NCI-H82 treated with DMSO at 0.1 percent for 48 hours (cell line): ENCODE results near the gene RIMKLA.
A peak's percentile ranks its signal among the peaks of the same experiment; 100 is the strongest.

Experiments used
- DNase-seq: peaks from one replicate; lab custom pipeline; 2025; ENCODE audit not compliant: unreplicated experiment; lab: John Stamatoyannopoulos, UW

Gene RIMKLA

GRCh38 chr1:42424201-42424600 lies 43.6 kb downstream of the RIMKLA start:
- no peak for DNase-seq

GRCh38 chr1:42427240-42427639 lies 46.6 kb downstream of the RIMKLA start:
- DNase-seq: no peak

GRCh38 chr1:42429603-42430002 lies 49.0 kb downstream of the RIMKLA start:
- no peak for DNase-seq

GRCh38 chr1:42430286-42431135 lies 49.9 kb downstream of the RIMKLA start:
- DNase-seq: no peak

- no peak for DNase-seq
These were observed 50.9 kb downstream of the RIMKLA start for GRCh38 chr1:42431514-42431913.

GRCh38 chr1:42432714-42433113 lies 52.1 kb downstream of the RIMKLA start:
- no peak for DNase-seq

GRCh38 chr1:42433369-42433768 lies 52.8 kb downstream of the RIMKLA start:
- no peak for DNase-seq

GRCh38 chr1:42434340-42434739 lies 53.7 kb downstream of the RIMKLA start:
- DNase-seq: no peak

- DNase-seq: no peak
These were observed 59.3 kb downstream of the RIMKLA start for GRCh38 chr1:42439940-42440339.

GRCh38 chr1:42442662-42443061 lies 62.1 kb downstream of the RIMKLA start:
- DNase-seq: no peak

GRCh38 chr1:42449256-42449655 lies 68.7 kb downstream of the RIMKLA start:
- DNase-seq: no peak

- DNase-seq: no peak
These were observed 69.5 kb downstream of the RIMKLA start for GRCh38 chr1:42450061-42450460.

GRCh38 chr1:42453386-42453785 lies 72.8 kb downstream of the RIMKLA start:
- DNase-seq: no peak

GRCh38 chr1:42454403-42454802 lies 73.8 kb downstream of the RIMKLA start:
- DNase-seq: no peak

- DNase-seq: peak; percentile 58
These were observed 75.6 kb downstream of the RIMKLA start, which contains the start of the genes PPCS and ZMYND12 for GRCh38 chr1:42456010-42456753. PPCS (plus strand) TSS chr1:42456543; CDS start chr1:42456566, 23 bp downstream. ZMYND12 (minus strand) TSS chr1:42456022; CDS start chr1:42455997, 25 bp downstream.

GRCh38 chr1:42456754-42457089 lies 76.1 kb downstream of the RIMKLA start:
- DNase-seq: no peak

GRCh38 chr1:42461196-42461595 lies 80.6 kb downstream of the RIMKLA start:
- DNase-seq: no peak

GRCh38 chr1:42462828-42463763 lies 82.5 kb downstream of the RIMKLA start, which contains the start of gene CCDC30:
CCDC30 (plus strand) TSS chr1:42463286; CDS start chr1:42480552, 17,266 bp downstream.
- peak; percentile 91 for DNase-seq

GRCh38 chr1:42463921-42464320 lies 83.3 kb downstream of the RIMKLA start:
- DNase-seq: no peak

GRCh38 chr1:42466030-42466429 lies 85.4 kb downstream of the RIMKLA start:
- DNase-seq: no peak

- DNase-seq: no peak
These were observed 89.1 kb downstream of the RIMKLA start for GRCh38 chr1:42469727-42470126.
